Activated CD4-positive, CD25-positive, alpha-beta regulatory T cell treated with anti-CD3 and anti-CD28 coated beads, Interleukin-2, amount 50 U/mL, for 16 hours (primary cell): Measurements from ENCODE around the gene CEP112.

Source experiments
- DNase-seq: peaks from one replicate; pipeline ENCODE4 v3.0.0-alpha.2; 2020; ENCODE audit warnings: low read depth, low spot score

CEP112 gene

DNA sequence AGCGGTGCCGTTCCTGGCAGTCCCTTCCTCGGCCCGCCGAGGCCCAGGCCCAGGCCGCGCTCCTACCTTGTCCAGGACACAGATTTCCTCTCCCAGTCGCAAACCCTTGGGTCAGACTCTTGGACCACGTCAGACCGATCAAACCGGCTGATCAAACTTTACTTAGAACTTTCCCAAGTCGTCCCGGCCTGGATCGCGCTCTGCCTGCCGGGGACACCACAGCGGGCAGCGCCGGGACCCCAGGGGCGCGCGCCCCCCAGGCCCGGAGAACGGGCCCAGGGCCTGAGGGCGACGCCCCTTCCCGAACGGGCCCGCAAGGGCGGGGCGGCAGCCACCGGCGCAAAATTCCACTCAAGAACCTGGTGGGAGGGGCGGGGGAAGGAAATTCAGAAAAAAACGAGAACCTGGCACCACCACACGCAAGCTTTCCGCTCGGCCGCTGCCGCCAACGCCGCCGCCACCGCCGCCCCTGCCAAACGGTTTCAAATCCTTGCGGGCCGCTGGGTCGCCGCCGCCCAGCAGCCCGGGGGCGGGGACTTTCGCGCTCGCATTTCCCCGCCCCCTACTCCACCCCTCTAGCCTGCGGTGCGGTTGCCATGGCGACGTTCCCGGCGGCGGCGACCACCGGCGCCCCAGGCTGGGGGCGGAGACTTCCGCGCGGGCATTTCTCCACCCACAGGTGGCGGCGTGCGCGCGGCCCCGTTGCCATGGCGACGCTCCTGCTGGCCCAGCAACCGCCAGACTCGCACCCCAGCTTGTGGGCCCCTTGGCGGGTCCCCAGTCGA is at the start of gene CEP112:
Gene CEP112, minus strand, starts transcription at position 541 of the 785 bp plus-strand sequence.
- DNase-seq: peak; percentile 59

GRCh38 chr17:66240630-66241029 is 48.7 kb upstream of the CEP112 start:
- DNase-seq: no peak

GRCh38 chr17:66240013-66240412 is 48.1 kb upstream of the CEP112 start:
- DNase-seq: no peak

DNA sequence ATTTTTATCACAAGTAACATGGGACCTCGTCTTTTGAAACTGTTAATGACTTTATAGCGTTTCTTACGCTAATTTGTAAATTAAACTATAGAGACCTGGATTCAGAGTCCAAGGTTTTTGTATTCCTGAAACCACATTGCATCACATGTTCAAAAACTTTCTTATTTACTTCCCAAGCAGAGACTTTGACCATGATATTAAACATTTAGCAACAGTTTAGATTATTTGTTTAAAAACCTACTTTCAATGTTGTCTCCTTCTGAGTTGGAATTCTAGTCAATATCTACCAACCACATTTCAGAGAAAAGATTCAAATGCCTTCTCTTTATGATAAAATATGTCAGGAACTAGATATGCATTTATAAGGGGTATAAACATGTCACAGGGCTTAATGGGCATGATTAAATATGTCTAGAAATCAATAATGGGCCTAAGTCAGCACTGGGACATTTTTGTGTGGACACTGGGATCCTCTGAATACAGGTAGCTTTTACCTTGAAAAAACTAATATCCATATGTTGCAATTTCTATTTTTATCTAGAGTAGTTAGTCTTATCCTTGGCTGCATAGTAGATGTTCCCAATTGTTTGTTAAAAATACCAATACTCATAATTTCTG is 43.6 kb upstream of the CEP112 start:
- DNase-seq: no peak

GRCh38 chr17:66234611-66235010 is 42.7 kb upstream of the CEP112 start:
- DNase-seq: no peak

DNA sequence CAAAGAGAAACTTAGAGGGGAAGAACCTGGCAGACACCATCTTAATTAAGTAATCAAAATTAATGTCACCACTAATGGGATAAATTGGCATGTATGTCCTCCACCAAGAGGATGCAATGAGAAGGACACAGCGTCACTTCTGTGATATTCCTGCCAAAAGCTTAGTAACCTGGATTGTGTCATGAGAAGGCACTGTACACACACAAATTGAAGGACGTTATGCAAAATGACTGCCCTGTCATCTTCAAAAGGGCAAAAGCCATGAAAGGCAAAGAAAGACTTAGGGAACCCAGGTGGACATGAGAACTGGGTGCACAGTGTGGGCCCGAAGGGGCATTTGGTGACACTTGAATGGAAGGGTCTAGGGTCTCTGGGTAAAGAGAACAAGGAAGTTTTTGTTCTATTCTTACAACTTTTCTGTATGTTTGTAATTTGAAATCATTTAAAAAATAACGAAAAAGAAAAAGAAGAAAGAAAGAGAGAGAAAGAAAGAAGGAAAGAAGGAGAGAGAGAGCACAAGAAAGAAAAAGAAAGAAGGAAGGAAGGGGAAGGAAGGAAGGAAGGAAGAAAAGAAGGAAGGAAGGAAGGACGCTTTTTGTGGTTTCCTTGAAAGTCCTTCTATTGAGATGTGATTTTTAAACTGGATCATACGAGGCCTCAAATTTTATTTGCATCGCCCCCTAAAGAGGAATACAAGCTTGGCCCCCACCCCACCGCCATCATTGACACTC is 41.3 kb upstream of the CEP112 start:
- DNase-seq: no peak

- DNase-seq: no peak
Measured at GRCh38 chr17:66230922-66231591, 39.1 kb upstream of the CEP112 start.

GRCh38 chr17:66229783-66230538 is 38.0 kb upstream of the CEP112 start:
- no peak for DNase-seq

- DNase-seq: no peak
Measured at GRCh38 chr17:66228887-66229782, 37.2 kb upstream of the CEP112 start, which contains the start of gene APOH. APOH (minus strand) TSS chr17:66229415; CDS start chr17:66229379, 36 bp downstream.

- no peak for DNase-seq
Measured at GRCh38 chr17:66227212-66228045, 35.5 kb upstream of the CEP112 start.

DNA sequence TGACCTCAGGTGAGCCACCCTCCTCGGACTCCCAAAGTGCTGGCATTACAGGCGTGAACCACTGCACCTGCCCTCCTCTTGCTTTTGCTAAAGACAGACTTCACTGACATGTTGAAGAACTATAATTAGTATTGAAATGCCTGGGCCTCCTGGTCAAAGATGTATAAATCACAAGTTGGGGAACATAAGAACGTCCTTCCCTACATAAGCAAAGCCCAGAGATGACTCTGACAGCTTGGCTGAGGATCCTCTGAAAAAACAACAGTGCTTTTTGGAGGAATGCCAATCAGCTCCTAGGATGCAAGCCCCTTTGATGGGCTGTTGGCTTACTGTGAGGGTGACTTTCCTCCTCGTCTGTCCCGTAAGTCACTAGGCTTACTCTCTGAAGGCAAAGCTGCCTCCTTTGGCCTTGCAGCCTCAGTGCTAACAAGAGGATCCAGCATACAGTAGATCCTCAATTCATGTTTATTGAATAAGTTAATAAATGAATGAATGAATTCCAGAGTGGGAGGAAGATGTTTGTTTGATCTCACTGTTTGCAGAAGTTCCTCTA is 30.9 kb upstream of the CEP112 start:
- no peak for DNase-seq

GRCh38 chr17:66221755-66222530 is 30.0 kb upstream of the CEP112 start:
- DNase-seq: no peak

DNA sequence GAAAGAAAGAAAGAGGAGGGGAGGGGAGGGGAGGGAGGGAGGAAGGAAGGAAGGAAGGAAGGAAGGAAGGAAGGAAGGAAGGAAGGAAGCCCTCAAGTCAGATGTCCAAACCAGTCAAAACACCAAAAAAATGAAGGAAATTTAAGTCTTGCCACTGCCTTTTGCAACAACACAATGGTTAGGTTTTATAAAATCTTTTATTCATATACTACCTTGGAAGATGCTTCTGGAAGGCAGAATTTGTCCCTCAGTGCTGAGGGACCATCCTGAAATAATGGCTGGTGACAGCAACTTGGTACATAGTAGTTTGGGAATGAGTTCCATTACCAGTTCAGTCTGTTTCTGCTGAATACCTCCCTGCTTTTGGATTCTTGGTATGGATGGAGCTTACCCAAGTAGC is 29.4 kb upstream of the CEP112 start:
- DNase-seq: no peak

DNA sequence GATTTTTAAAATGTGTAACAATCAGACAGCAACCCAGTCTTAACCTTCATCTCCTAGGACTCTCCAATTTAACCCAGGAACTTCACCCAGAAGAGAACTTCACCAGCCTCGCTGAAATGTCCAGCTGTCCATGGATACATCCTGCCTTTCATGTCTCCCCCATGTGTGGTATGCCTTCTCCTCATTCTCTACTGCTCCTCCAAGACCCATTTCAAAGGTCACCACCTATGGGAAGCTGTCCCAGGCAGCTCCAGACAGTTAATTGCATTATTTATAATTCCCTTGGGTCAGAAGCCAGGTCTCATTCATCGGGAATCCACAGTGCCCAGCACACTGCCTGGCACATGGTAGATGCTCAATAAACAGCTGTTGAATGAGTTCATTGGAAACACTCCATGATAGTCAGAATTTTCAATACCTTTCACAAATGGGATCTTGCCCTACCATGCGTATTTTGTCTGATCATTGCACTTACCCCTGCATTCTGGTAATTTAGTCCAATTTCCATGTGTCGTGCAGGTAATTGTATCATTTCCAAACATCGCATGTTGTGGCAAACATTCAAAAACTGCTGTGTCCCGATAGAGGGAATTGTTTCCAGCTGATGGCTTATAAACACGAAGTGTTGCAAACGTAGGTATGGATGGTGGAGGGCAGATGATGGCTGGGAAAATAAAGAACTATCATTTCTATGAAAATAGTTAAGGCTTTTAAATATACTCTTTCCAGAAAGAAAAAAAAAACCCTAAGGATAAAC is 28.3 kb upstream of the CEP112 start:
- no peak for DNase-seq

- DNase-seq: no peak
Measured at GRCh38 chr17:66215529-66215911, 23.6 kb upstream of the CEP112 start.

- no peak for DNase-seq
Measured at GRCh38 chr17:66214884-66215528, 23.1 kb upstream of the CEP112 start.
